Measurements from ENCODE around the gene SCARF2. TPM values are rescaled to one million over a fixed set of nuclear protein-coding genes. Genes with fewer than 3 reads are reported as not detected.

SCARF2 gene
- total and polyA plus RNA-seq, 3 donors from 2014 or later: 3.3 to 12.3 (median 10.4) TPM

DNA sequence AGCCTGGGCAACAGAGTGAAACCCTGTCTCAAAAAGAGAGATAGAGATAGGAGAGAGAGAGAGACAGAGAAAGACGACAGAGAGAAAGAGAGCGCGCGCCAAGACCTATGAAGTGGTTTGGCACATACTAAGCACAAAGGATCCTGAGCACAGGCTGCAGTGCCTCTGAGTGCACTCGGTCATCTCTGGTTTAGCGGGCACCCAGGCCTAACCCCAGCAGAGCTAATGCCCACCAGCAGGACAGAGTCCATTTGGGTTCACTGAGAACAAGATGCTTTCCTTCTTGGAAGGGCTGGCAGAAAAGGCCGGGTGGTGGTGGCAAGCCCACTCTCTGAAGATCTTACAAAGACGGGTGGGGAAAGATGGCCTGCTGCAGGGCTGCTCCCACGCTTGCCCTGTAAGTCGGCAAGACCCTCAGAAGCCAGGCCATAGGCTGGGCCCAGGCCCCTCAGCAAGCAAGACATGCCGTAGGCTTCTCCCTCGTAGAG lies 3.3 kb downstream of the SCARF2 start:
- WGBS, 2 donors: 89 to 93% methylated on average over 8 to 12 of the region's 12 CpGs

GRCh38 chr22:20433686-20434241 lies 3.9 kb downstream of the SCARF2 start:
- DNase-seq: no peak

More for the DNA sequence above, 3.3 kb downstream of the SCARF2 start:
- Histone ChIP-seq H3K27me3 (no peaks in the 10 kb centered on the region), H3K9me3 (no peaks in the 10 kb centered on the region), H3K4me3 (no peak overlapping the region), H3K36me3 (ENCODE audit: low read depth, missing control alignments) (no peaks in the 10 kb centered on the region), H3K4me1 (peaks cover 11% of the 10 kb centered on the region), H3K27ac (no peak overlapping the region)
- intact Hi-C loops (cut with DNase I; ENCODE audit: low total_unique reads): no loop called here
- TF ChIP-seq CTCF (IDR thresholded peaks at IDR 0.05): no peak
- TF ChIP-seq POLR2A (IDR thresholded peaks at IDR 0.05): no peak
- DNase-seq: no peak

DNA sequence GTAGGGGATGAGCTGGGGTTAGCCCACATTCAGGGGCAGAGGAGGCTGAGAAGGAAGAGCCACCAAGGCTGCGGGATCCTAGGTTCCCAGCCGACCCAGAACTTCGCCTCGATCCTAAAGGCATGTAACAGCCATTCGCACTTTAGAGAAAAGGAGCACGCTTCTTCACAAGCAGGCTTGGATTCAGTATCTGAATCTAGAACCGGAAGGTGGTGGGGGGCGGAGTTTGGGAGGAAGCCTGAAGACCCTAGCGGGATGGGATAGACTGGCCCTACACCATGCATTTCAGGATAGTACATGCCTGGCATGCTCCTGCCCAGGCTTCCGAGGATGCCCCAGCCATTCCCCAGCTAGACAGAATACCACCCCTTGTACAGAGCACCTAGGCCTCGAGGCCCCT lies 4.4 kb downstream of the SCARF2 start:
- DNase-seq: no peak
- no peaks in the 10 kb centered on the region for H3K9me3 ChIP-seq
- TF ChIP-seq POLR2A (IDR thresholded peaks at IDR 0.05) (no peak), CTCF (IDR thresholded peaks at IDR 0.05) (no peak)
- no peak overlapping the region for H3K4me3 ChIP-seq
- H3K4me1 ChIP-seq: peaks cover 7% of the 10 kb centered on the region
- H3K27me3 ChIP-seq: no peaks in the 10 kb centered on the region
- H3K36me3 ChIP-seq (ENCODE audit: low read depth, missing control alignments): no peaks in the 10 kb centered on the region
- 96% methylated on average over 11 of the region's 11 CpGs for WGBS, 2 donors
- no peak overlapping the region for H3K27ac ChIP-seq
- intact Hi-C loops (cut with DNase I; ENCODE audit: low total_unique reads): no loop called here

More at GRCh38 chr22:20433686-20434241, 3.9 kb downstream of the SCARF2 start:
- H3K27me3 ChIP-seq: no peaks in the 10 kb centered on the region
- H3K27ac ChIP-seq: no peak overlapping the region
- H3K9me3 ChIP-seq: no peaks in the 10 kb centered on the region
- H3K4me3 ChIP-seq: no peak overlapping the region
- no peaks in the 10 kb centered on the region for H3K36me3 ChIP-seq (ENCODE audit: low read depth, missing control alignments)
- peaks cover 7% of the 10 kb centered on the region for H3K4me1 ChIP-seq
- intact Hi-C loops (cut with DNase I; ENCODE audit: low total_unique reads): no loop called here
- 72 to 80% methylated on average over 1 to 4 of the region's 4 CpGs for WGBS, 2 donors
- TF ChIP-seq CTCF (IDR thresholded peaks at IDR 0.05): no peak
- TF ChIP-seq POLR2A (IDR thresholded peaks at IDR 0.05): no peak

DNA sequence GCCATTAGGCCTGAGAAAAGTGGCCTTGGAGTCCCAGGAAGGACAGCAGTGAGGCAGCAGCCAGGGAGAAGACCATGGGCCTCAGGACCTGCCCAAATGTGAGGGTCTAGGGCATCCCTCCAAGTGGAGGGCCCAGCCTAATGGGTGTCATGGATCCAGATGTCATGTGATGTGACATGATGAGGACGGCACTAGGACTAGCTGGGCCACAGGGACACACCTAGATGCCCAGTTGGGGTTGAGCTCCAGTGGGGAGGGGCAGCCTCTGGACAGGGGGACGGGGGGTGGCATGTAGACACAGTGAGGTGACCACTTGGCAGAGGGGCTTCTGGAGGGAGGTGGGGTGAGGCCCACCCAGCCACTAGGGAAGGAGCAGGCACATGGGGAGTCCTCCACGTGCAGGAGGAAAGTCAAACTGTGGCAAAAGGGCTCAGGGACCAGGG lies 5.4 kb downstream of the SCARF2 start:
- H3K4me3 ChIP-seq: no peak overlapping the region
- H3K27me3 ChIP-seq: no peaks in the 10 kb centered on the region
- H3K36me3 ChIP-seq (ENCODE audit: low read depth, missing control alignments): no peaks in the 10 kb centered on the region
- peaks cover 7% of the 10 kb centered on the region for H3K4me1 ChIP-seq
- no peak overlapping the region for H3K27ac ChIP-seq
- TF ChIP-seq POLR2A (IDR thresholded peaks at IDR 0.05) (no peak), CTCF (IDR thresholded peaks at IDR 0.05) (no peak)
- no peak for DNase-seq
- 77 to 81% methylated on average over 2 to 3 of the region's 3 CpGs for WGBS, 2 donors
- no peaks in the 10 kb centered on the region for H3K9me3 ChIP-seq
- intact Hi-C loops (cut with DNase I; ENCODE audit: low total_unique reads): no loop called here

Data from testis (tissue), 3 donors.